ENCODE results near the gene LSM12.
"Not testable (repeated sequence)": the region's sequence is repeated elsewhere in the genome, so short reads cannot be mapped to it uniquely, and the experiment has no call there.

LSM12 gene

DNA sequence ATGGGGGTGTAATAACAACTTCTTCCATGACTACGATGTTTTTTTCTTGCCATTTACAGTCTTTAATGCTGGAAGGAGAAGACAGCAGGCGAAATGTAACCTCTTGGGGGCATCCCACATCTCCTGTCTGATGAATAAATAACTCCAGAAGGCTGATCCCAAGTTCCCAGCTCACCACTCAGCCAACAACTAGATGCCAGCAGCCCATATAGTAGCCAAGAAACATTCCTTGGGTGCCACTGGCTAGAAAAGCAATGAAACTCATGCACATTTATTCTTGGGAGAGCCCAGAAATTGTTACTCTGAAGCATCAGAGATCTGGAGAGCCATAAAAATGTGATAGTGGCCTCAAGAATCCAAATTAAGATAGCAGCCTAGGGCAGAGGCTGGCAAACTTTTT lies 29.0 kb downstream of the LSM12 start:
- H3K4me3 ChIP-seq (ENCODE audit: low read length): no peak overlapping the region
- no peak for DNase-seq (ENCODE audit: low read depth)
- TF ChIP-seq CTCF (conservative IDR thresholded peaks at IDR 0.05; ENCODE audit: low read depth, low read length): no peak

GRCh38 chr17:44034688-44035087 lies 31.8 kb downstream of the LSM12 start:
- DNase-seq (ENCODE audit: low read depth); H3K4me3 ChIP-seq (ENCODE audit: low read length): not testable (repeated sequence)

DNA sequence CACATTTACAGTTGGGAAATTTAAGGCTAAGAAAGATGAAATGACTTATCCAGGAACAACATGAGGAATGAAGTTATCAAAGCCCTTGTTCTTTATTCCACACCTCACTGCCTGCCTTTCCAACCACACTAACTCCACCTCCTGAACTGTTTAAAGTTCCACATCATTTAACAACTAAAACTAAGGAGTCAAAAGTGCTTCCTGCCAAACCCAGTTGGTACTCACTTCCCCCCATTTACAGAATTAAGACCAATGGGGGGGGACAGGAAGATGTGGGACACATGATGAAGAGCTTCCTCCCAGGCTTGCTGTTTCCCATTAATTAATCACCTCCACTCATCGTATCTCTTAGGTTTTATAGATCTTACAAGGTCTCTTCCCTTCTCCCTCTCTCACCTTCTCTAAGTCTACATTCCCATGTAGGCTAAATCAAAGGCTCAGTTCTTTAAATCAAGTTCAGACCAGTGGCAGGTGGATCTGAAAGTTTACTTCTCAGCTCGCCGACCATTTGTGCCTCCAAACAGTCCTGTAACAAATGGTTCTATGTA lies 32.5 kb downstream of the LSM12 start:
- no peak overlapping the region for H3K4me3 ChIP-seq (ENCODE audit: low read length)
- no peak for DNase-seq (ENCODE audit: low read depth)
- TF ChIP-seq CTCF (conservative IDR thresholded peaks at IDR 0.05; ENCODE audit: low read depth, low read length): no peak

- no peak overlapping the region for H3K4me3 ChIP-seq (ENCODE audit: low read length)
- no peak for TF ChIP-seq CTCF (conservative IDR thresholded peaks at IDR 0.05; ENCODE audit: low read depth, low read length)
- DNase-seq (ENCODE audit: low read depth): no peak
Observed at GRCh38 chr17:44030482-44030881, 36.0 kb downstream of the LSM12 start.

DNA sequence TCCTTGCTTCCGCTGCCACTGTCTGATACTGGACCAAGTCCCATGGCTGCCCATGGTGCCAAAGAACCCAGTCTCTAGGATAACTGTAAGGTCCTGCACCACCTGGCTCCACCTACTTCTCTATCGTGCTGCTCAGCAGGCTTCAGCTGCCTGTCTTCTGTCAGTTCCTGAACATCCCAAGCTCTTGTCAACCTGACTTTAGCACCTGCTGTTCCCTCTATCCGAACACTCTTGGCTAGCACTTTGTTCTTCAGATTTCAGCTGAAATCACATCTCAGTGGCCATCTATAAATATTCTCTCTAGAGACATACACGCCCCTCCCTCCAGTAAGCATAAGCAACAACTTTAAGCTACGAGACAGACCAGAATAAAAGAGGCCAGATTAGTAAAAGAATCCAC lies 36.7 kb downstream of the LSM12 start:
- no peak for TF ChIP-seq CTCF (conservative IDR thresholded peaks at IDR 0.05; ENCODE audit: low read depth, low read length)
- DNase-seq (ENCODE audit: low read depth): no peak

GRCh38 chr17:44024853-44025252 lies 41.6 kb downstream of the LSM12 start:
- no peak for DNase-seq (ENCODE audit: low read depth)
- no peak for TF ChIP-seq CTCF (conservative IDR thresholded peaks at IDR 0.05; ENCODE audit: low read depth, low read length)
- no peak overlapping the region for H3K4me3 ChIP-seq (ENCODE audit: low read length)

More for the DNA sequence above, 36.7 kb downstream of the LSM12 start:
- H3K4me3 ChIP-seq (ENCODE audit: low read length): no peak overlapping the region

- TF ChIP-seq CTCF (conservative IDR thresholded peaks at IDR 0.05; ENCODE audit: low read depth, low read length): no peak
- no peak for DNase-seq (ENCODE audit: low read depth)
- H3K4me3 ChIP-seq (ENCODE audit: low read length): no peak overlapping the region
Observed at GRCh38 chr17:44024271-44024663, 42.2 kb downstream of the LSM12 start.
